ENCODE data around the gene LDLRAP1.

The LDLRAP1 gene

GRCh38 chr1:25560788-25561187 lies 17.4 kb downstream of the LDLRAP1 start:
- in situ Hi-C loops (cut with HindIII; ENCODE audit: low sequenced_read_pairs): no loop called here

- in situ Hi-C loops (cut with HindIII; ENCODE audit: low sequenced_read_pairs): no loop called here
Measured at GRCh38 chr1:25561421-25562100, 18.2 kb downstream of the LDLRAP1 start.

GRCh38 chr1:25562101-25562927 lies 18.9 kb downstream of the LDLRAP1 start:
- in situ Hi-C loops (cut with HindIII; ENCODE audit: low sequenced_read_pairs): no loop called here

- in situ Hi-C loops (cut with HindIII; ENCODE audit: low sequenced_read_pairs): no loop called here
Measured at GRCh38 chr1:25562928-25563283, 19.5 kb downstream of the LDLRAP1 start.

- in situ Hi-C loops (cut with HindIII; ENCODE audit: low sequenced_read_pairs): no loop called here
Measured at GRCh38 chr1:25563330-25564215, 20.2 kb downstream of the LDLRAP1 start.

- in situ Hi-C loops (cut with HindIII; ENCODE audit: low sequenced_read_pairs): no loop called here
Measured at GRCh38 chr1:25564777-25565574, 21.6 kb downstream of the LDLRAP1 start.

- in situ Hi-C loops (cut with HindIII; ENCODE audit: low sequenced_read_pairs): no loop called here
Measured at GRCh38 chr1:25565626-25566025, 22.2 kb downstream of the LDLRAP1 start.

GRCh38 chr1:25566176-25566729 lies 22.8 kb downstream of the LDLRAP1 start:
- in situ Hi-C loops (cut with HindIII; ENCODE audit: low sequenced_read_pairs): no loop called here

- in situ Hi-C loops (cut with HindIII; ENCODE audit: low sequenced_read_pairs): no loop called here
Measured at GRCh38 chr1:25566730-25567341, 23.4 kb downstream of the LDLRAP1 start.

GRCh38 chr1:25567710-25568089 lies 24.3 kb downstream of the LDLRAP1 start:
- in situ Hi-C loops (cut with HindIII; ENCODE audit: low sequenced_read_pairs): no loop called here

GRCh38 chr1:25568090-25568833 lies 24.9 kb downstream of the LDLRAP1 start:
- in situ Hi-C loops (cut with HindIII; ENCODE audit: low sequenced_read_pairs): no loop called here

GRCh38 chr1:25568834-25569596 lies 25.6 kb downstream of the LDLRAP1 start:
- in situ Hi-C loops (cut with HindIII; ENCODE audit: low sequenced_read_pairs): no loop called here

GRCh38 chr1:25569597-25570396 lies 26.4 kb downstream of the LDLRAP1 start:
- in situ Hi-C loops (cut with HindIII; ENCODE audit: low sequenced_read_pairs): no loop called here

- in situ Hi-C loops (cut with HindIII; ENCODE audit: low sequenced_read_pairs): no loop called here
Measured at GRCh38 chr1:25570798-25571521, 27.6 kb downstream of the LDLRAP1 start.

- in situ Hi-C loops (cut with HindIII; ENCODE audit: low sequenced_read_pairs): no loop called here
Measured at GRCh38 chr1:25571522-25571970, 28.1 kb downstream of the LDLRAP1 start.

GRCh38 chr1:25572107-25572506 lies 28.7 kb downstream of the LDLRAP1 start:
- in situ Hi-C loops (cut with HindIII; ENCODE audit: low sequenced_read_pairs): no loop called here
